Mesenchymal stem cell (in vitro differentiated cells and primary cell): Measurements from ENCODE around the gene ITFG1.

Experiments used
- DNase-seq: peaks from one replicate; pipeline ENCODE4 v3.0.0-alpha.2; 2013
- H2AFZ ChIP-seq: one replicate; pipeline ENCODE4 v1.6.1; 2013; ENCODE audit warnings: low read depth, mild to moderate bottlenecking, control low read depth, inconsistent platforms, low read length, moderate library complexity
- H2AK5ac ChIP-seq: 2 replicates; pipeline ENCODE4 v1.6.1; 2013; ENCODE audit warnings: low read length, moderate library complexity, mild to moderate bottlenecking, inconsistent platforms; ENCODE audit not compliant: severe bottlenecking
- H2BK120ac ChIP-seq: one replicate; pipeline ENCODE4 v1.6.1; 2013; ENCODE audit warnings: low read depth, mild to moderate bottlenecking, inconsistent platforms, low read length, moderate library complexity
- H2BK12ac ChIP-seq, 2 experiments: one replicate each; pipeline ENCODE4 v1.6.1; 2013; ENCODE audit warnings: inconsistent platforms in 2 of 2, low read length in 2 of 2, mild to moderate bottlenecking in 2 of 2, moderate library complexity in 2 of 2, control low read depth in 1 of 2
- H2BK15ac ChIP-seq: one replicate; pipeline ENCODE4 v1.6.1; 2013; ENCODE audit warnings: mild to moderate bottlenecking, low read depth, inconsistent platforms; ENCODE audit not compliant: poor library complexity, severe bottlenecking
- H2BK5ac ChIP-seq: 2 replicates; pipeline ENCODE4 v1.6.1; 2013; ENCODE audit warnings: low read depth, mild to moderate bottlenecking, low read length, control low read depth, inconsistent platforms; ENCODE audit not compliant: poor library complexity, severe bottlenecking
- H3K14ac ChIP-seq, 2 experiments: one replicate each; pipeline ENCODE4 v1.6.1; 2013; ENCODE audit warnings: inconsistent platforms in 2 of 2, low read length in 2 of 2, control low read depth in 1 of 2, mild to moderate bottlenecking in 1 of 2, moderate library complexity in 1 of 2
- H3K18ac ChIP-seq, 2 experiments: one replicate each; pipeline ENCODE4 v1.6.1; 2013; ENCODE audit warnings: inconsistent platforms in 2 of 2, low read length in 2 of 2, control low read depth in 1 of 2, low read depth in 1 of 2, mild to moderate bottlenecking in 1 of 2
- H3K23ac ChIP-seq, 2 experiments: one replicate each; pipeline ENCODE4 v1.6.1; 2013; ENCODE audit warnings: inconsistent platforms in 2 of 2, low read length in 2 of 2, mild to moderate bottlenecking in 2 of 2, moderate library complexity in 2 of 2, control low read depth in 1 of 2
- H3K27ac ChIP-seq: 2 replicates; pipeline ENCODE4 v1.5.1; 2013; ENCODE audit warnings: mild to moderate bottlenecking, moderate library complexity, low read length, control low read depth, inconsistent platforms; ENCODE audit not compliant: poor library complexity, severe bottlenecking
- H3K27me3 ChIP-seq, 2 experiments: 2 replicates each; pipeline versions ENCODE4 v1.6.1 to v1.7.0; 2013; ENCODE audit warnings: low read length in 2 of 2, mild to moderate bottlenecking in 2 of 2, moderate library complexity in 2 of 2, control low read depth in 1 of 2, inconsistent platforms in 1 of 2; ENCODE audit not compliant: control insufficient read depth in 1 of 2, insufficient read depth in 1 of 2
- H3K36me3 ChIP-seq, 2 experiments: 2 replicates each; pipeline versions ENCODE4 v1.6.1 to v1.7.0; 2013; ENCODE audit warnings: low read length in 2 of 2, control low read depth in 1 of 2, inconsistent platforms in 1 of 2, low read depth in 1 of 2, mild to moderate bottlenecking in 1 of 2; ENCODE audit not compliant: insufficient read depth in 2 of 2, control insufficient read depth in 1 of 2
- H3K4ac ChIP-seq, 2 experiments: one replicate each; pipeline ENCODE4 v1.6.1; 2013; ENCODE audit warnings: inconsistent platforms in 2 of 2, low read length in 2 of 2, mild to moderate bottlenecking in 2 of 2, moderate library complexity in 2 of 2, control low read depth in 1 of 2, low read depth in 1 of 2
- H3K4me1 ChIP-seq: 2 replicates; pipeline ENCODE4 v1.6.1; 2013; ENCODE audit warnings: low read depth, low read length, control low read depth; ENCODE audit not compliant: control insufficient read depth, insufficient read depth
- H3K4me2 ChIP-seq: 2 replicates; pipeline ENCODE4 v1.6.1; 2013; ENCODE audit warnings: low read length, mild to moderate bottlenecking, inconsistent platforms; ENCODE audit not compliant: poor library complexity, severe bottlenecking
- H3K4me3 ChIP-seq, 2 experiments: 2 replicates each; pipeline versions ENCODE4 v1.5.1 to v1.7.0; 2013; ENCODE audit warnings: low read length in 2 of 2, mild to moderate bottlenecking in 2 of 2, control low read depth in 1 of 2, low read depth in 1 of 2; ENCODE audit not compliant: insufficient read depth in 1 of 2
- H3K79me1 ChIP-seq: replicated peaks from 2 replicates; pipeline ENCODE4 v1.6.1; 2013; ENCODE audit warnings: mild to moderate bottlenecking, control low read depth, low read length, inconsistent platforms; ENCODE audit not compliant: poor library complexity, severe bottlenecking
- H3K9ac ChIP-seq: 2 replicates; pipeline ENCODE4 v1.7.0; 2013; ENCODE audit warnings: mild to moderate bottlenecking, low read length, moderate library complexity
- H3K9me3 ChIP-seq: 2 replicates; pipeline ENCODE4 v1.7.0; 2013; ENCODE audit warnings: mild to moderate bottlenecking, low read length; ENCODE audit not compliant: control insufficient read depth
- H4K8ac ChIP-seq: one replicate; pipeline ENCODE4 v1.6.1; 2013; ENCODE audit warnings: inconsistent platforms, mild to moderate bottlenecking, low read length, moderate library complexity
- H4K91ac ChIP-seq: one replicate; pipeline ENCODE4 v1.6.1; 2013; ENCODE audit warnings: mild to moderate bottlenecking, low read length, inconsistent platforms
- WGBS: methylation state at CpG from one replicate; pipeline ENCODE4 v1.1.7; 2013; ENCODE audit warnings: mixed read lengths; 5-methylcytosine and 5-hydroxymethylcytosine counted together

The ITFG1 gene

GRCh38 chr16:47162670-47163420, 298.0 kb downstream of the ITFG1 start:
- DNase-seq = no peak
- Histone ChIP-seq H3K36me3 (peaks cover 3 to 28% of the 10 kb centered on the region in 2 experiments), H3K4me3 (no peak overlapping the region), H3K4me2 (no peak overlapping the region), H3K27me3 (no peaks in the 10 kb centered on the region), H3K4me1 (no peaks in the 10 kb centered on the region), H3K4ac (no peak overlapping the region), H3K14ac (no peak overlapping the region), H3K27ac (no peak overlapping the region), H2AK5ac (no peak overlapping the region), H4K8ac (no peak overlapping the region), H3K23ac (no peak overlapping the region), H2BK15ac (no peak overlapping the region), H2BK12ac (no peak overlapping the region), H2BK5ac (no peak overlapping the region), H2BK120ac (no peak overlapping the region), H3K18ac (no peak overlapping the region), H4K91ac (no peak overlapping the region), H3K9me3 (no peaks in the 10 kb centered on the region), H3K79me1 (peaks cover 1% of the 10 kb centered on the region), H2AFZ (no peak overlapping the region), H3K9ac (no peak overlapping the region)
- WGBS = 98% methylated on average over 7 of the region's 10 CpGs

GRCh38 chr16:47161464-47161863, 299.4 kb downstream of the ITFG1 start:
- WGBS = 98% methylated on average over 3 of the region's 4 CpGs

GRCh38 chr16:47160422-47160821, 300.4 kb downstream of the ITFG1 start:
- Histone ChIP-seq H3K79me1 (peaks cover 1% of the 10 kb centered on the region), H3K4ac (no peak overlapping the region), H2AK5ac (no peak overlapping the region), H4K91ac (no peak overlapping the region), H3K9ac (no peak overlapping the region), H2AFZ (no peak overlapping the region), H3K18ac (no peak overlapping the region), H3K4me3 (no peak overlapping the region), H2BK15ac (no peak overlapping the region), H4K8ac (no peak overlapping the region), H3K36me3 (peaks cover 3 to 42% of the 10 kb centered on the region in 2 experiments), H3K27me3 (no peaks in the 10 kb centered on the region), H3K4me2 (no peak overlapping the region), H3K4me1 (no peaks in the 10 kb centered on the region), H2BK120ac (no peak overlapping the region), H3K14ac (no peak overlapping the region), H3K27ac (no peak overlapping the region), H2BK12ac (no peak overlapping the region), H3K23ac (no peak overlapping the region), H2BK5ac (no peak overlapping the region), H3K9me3 (no peaks in the 10 kb centered on the region)
- WGBS = 100% methylated on average over 1 of the region's 3 CpGs
- no peak for DNase-seq

More at GRCh38 chr16:47161464-47161863, 299.4 kb downstream of the ITFG1 start:
- Histone ChIP-seq H3K27me3 (no peaks in the 10 kb centered on the region), H3K4ac (no peak overlapping the region), H3K4me1 (no peaks in the 10 kb centered on the region), H3K4me2 (no peak overlapping the region), H3K79me1 (peaks cover 1% of the 10 kb centered on the region), H2BK12ac (no peak overlapping the region), H3K27ac (no peak overlapping the region), H3K23ac (no peak overlapping the region), H3K4me3 (no peak overlapping the region), H4K8ac (no peak overlapping the region), H2AK5ac (no peak overlapping the region), H3K9ac (no peak overlapping the region), H3K36me3 (peaks cover 3 to 41% of the 10 kb centered on the region in 2 experiments), H3K14ac (no peak overlapping the region), H4K91ac (no peak overlapping the region), H2BK15ac (no peak overlapping the region), H2AFZ (no peak overlapping the region), H2BK120ac (no peak overlapping the region), H3K18ac (no peak overlapping the region), H2BK5ac (no peak overlapping the region), H3K9me3 (no peaks in the 10 kb centered on the region)
- DNase-seq = no peak

- H3K9ac ChIP-seq = no peak overlapping the region
- H3K4me2 ChIP-seq = no peak overlapping the region
- no peak overlapping the region for H2BK15ac ChIP-seq
- H3K27me3 ChIP-seq = no peaks in the 10 kb centered on the region
- no peak overlapping the region for H3K27ac ChIP-seq
- no peak overlapping the region for H3K14ac ChIP-seq
- peaks cover 3 to 44% of the 10 kb centered on the region in 2 experiments for H3K36me3 ChIP-seq
- DNase-seq = no peak
- no peak overlapping the region for H2BK120ac ChIP-seq
- H2AK5ac ChIP-seq = no peak overlapping the region
- H3K4ac ChIP-seq = no peak overlapping the region
- H3K79me1 ChIP-seq = no peaks in the 10 kb centered on the region
- no peak overlapping the region for H3K23ac ChIP-seq
- no peak overlapping the region for H3K18ac ChIP-seq
- H4K8ac ChIP-seq = no peak overlapping the region
- H4K91ac ChIP-seq = no peak overlapping the region
- no peak overlapping the region for H2BK5ac ChIP-seq
- H3K4me1 ChIP-seq = no peaks in the 10 kb centered on the region
- no peak overlapping the region for H2AFZ ChIP-seq
- no peaks in the 10 kb centered on the region for H3K9me3 ChIP-seq
- no peak overlapping the region for H3K4me3 ChIP-seq
- H2BK12ac ChIP-seq = no peak overlapping the region
Observed at GRCh38 chr16:47158992-47159391, 301.9 kb downstream of the ITFG1 start.
